ENCODE data around the gene ZNF839.

The ZNF839 gene

GRCh38 chr14:102342238-102342637, 22.7 kb downstream of the ZNF839 start:
- Histone ChIP-seq H3K27ac (no peak overlapping the region), H3K4me3 (ENCODE audit: low read depth, low read length) (no peak overlapping the region), H3K36me3 (replicated peaks) (peaks cover 38% of the 10 kb centered on the region), H3K27me3 (replicated peaks) (no peaks in the 10 kb centered on the region)
- TF ChIP-seq CTCF (IDR thresholded peaks at IDR 0.05; ENCODE audit: low read depth, low read length, missing control alignments), result no peak
- DNase-seq, result no peak
- in situ Hi-C loops (cut with HindIII; ENCODE audit: low pct_ligation_motif_present, low sequenced_read_pairs), result no loop called here

- Histone ChIP-seq H3K4me3 (ENCODE audit: low read depth, low read length) (no peak overlapping the region), H3K36me3 (replicated peaks) (peaks cover 47% of the 10 kb centered on the region), H3K27ac (no peak overlapping the region), H3K27me3 (replicated peaks) (no peaks in the 10 kb centered on the region)
- DNase-seq, result no peak
- no peak for TF ChIP-seq CTCF (IDR thresholded peaks at IDR 0.05; ENCODE audit: low read depth, low read length, missing control alignments)
- in situ Hi-C loops (cut with HindIII; ENCODE audit: low pct_ligation_motif_present, low sequenced_read_pairs), result no loop called here
Measured at GRCh38 chr14:102344084-102344483, 24.5 kb downstream of the ZNF839 start.

- H3K36me3 ChIP-seq (replicated peaks), result peaks cover 47% of the 10 kb centered on the region
- H3K4me3 ChIP-seq (ENCODE audit: low read depth, low read length), result no peak overlapping the region
- no peak overlapping the region for H3K27ac ChIP-seq
- TF ChIP-seq CTCF (IDR thresholded peaks at IDR 0.05; ENCODE audit: low read depth, low read length, missing control alignments), result no peak
- in situ Hi-C loops (cut with HindIII; ENCODE audit: low pct_ligation_motif_present, low sequenced_read_pairs), result no loop called here
- H3K27me3 ChIP-seq (replicated peaks), result no peaks in the 10 kb centered on the region
- DNase-seq, result no peak
Measured at GRCh38 chr14:102344485-102344884, 24.9 kb downstream of the ZNF839 start.

GRCh38 chr14:102345232-102345631, 25.7 kb downstream of the ZNF839 start:
- no peak for TF ChIP-seq CTCF (IDR thresholded peaks at IDR 0.05; ENCODE audit: low read depth, low read length, missing control alignments)
- in situ Hi-C loops (cut with HindIII; ENCODE audit: low pct_ligation_motif_present, low sequenced_read_pairs), result no loop called here
- no peak for DNase-seq
- H3K36me3 ChIP-seq (replicated peaks), result peaks cover 47% of the 10 kb centered on the region
- no peaks in the 10 kb centered on the region for H3K27me3 ChIP-seq (replicated peaks)
- H3K4me3 ChIP-seq (ENCODE audit: low read depth, low read length), result no peak overlapping the region
- H3K27ac ChIP-seq, result no peak overlapping the region

- Histone ChIP-seq H3K27me3 (replicated peaks) (no peaks in the 10 kb centered on the region), H3K27ac (no peak overlapping the region), H3K4me3 (ENCODE audit: low read depth, low read length) (no peak overlapping the region), H3K36me3 (replicated peaks) (peaks cover 42% of the 10 kb centered on the region)
- in situ Hi-C loops (cut with HindIII; ENCODE audit: low pct_ligation_motif_present, low sequenced_read_pairs), result no loop called here
- DNase-seq, result no peak
- no peak for TF ChIP-seq CTCF (IDR thresholded peaks at IDR 0.05; ENCODE audit: low read depth, low read length, missing control alignments)
Measured at GRCh38 chr14:102346645-102347044, 27.1 kb downstream of the ZNF839 start.

GRCh38 chr14:102348376-102348775, 28.8 kb downstream of the ZNF839 start:
- DNase-seq, result no peak
- no peak overlapping the region for H3K4me3 ChIP-seq (ENCODE audit: low read depth, low read length)
- H3K27me3 ChIP-seq (replicated peaks), result no peaks in the 10 kb centered on the region
- in situ Hi-C loops (cut with HindIII; ENCODE audit: low pct_ligation_motif_present, low sequenced_read_pairs), result no loop called here
- no peak overlapping the region for H3K27ac ChIP-seq
- TF ChIP-seq CTCF (IDR thresholded peaks at IDR 0.05; ENCODE audit: low read depth, low read length, missing control alignments), result no peak
- peaks cover 33% of the 10 kb centered on the region for H3K36me3 ChIP-seq (replicated peaks)

Data from brain microvascular endothelial cell (primary cell).